Measurements from ENCODE around the gene MYH10.

MYH10 gene

DNA sequence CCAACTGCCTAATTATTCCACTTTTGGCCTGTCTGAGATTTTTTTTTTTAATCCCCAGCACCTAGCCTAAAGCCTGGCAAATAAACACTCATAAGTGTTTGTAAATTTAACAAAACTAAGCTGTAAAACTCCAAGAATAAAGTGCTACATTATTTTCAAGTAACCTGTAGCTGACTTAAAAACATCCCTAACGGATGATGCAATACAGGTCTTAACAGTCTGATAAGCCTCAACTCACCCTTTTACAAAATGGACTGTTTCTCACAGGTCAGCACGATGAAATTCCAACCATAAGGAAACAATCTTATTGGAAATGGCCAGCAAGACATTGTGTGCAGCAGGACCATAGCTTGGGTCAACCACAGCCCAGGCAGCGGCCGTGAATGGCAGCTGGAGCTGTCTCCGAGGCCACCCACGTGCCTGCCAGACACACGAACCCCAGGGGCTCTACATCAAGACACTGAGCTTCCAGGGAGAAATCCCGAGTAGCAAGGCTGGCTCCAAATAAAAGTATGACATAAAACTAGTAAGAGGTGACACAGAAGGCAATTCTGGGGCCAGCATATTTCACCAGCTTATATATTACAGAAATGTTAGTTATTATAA is 135.9 kb downstream of the MYH10 start:
- no peak for DNase-seq (ENCODE audit: low spot score)

GRCh38 chr17:8494021-8494420 is 136.5 kb downstream of the MYH10 start:
- no peak for DNase-seq (ENCODE audit: low spot score)

DNA sequence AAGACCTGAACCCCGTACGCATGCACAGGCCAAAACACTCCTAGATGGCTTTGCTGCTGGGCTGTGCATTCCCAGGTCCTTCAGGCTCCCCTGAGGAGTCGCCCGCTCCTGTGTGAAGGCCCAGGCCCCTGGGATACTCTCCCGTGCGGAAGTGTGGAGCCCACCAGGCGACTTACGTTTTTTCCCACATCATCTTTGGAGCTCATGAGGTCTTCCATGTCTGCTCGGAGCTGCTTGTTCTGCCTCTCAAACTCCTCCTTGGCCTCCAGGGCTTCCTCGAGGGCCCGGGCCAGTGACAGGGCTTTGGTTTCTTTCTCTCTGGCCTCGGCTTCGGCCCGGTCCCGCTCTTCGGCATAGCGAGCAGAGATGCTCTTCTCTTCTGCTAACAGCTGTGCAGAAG is 138.4 kb downstream of the MYH10 start:
- DNase-seq (ENCODE audit: low spot score), result no peak

GRCh38 chr17:8490256-8491023 is 140.1 kb downstream of the MYH10 start:
- no peak for DNase-seq (ENCODE audit: low spot score)

GRCh38 chr17:8489841-8490240 is 140.7 kb downstream of the MYH10 start:
- DNase-seq (ENCODE audit: low spot score), result no peak

GRCh38 chr17:8488901-8489300 is 141.6 kb downstream of the MYH10 start:
- peak; percentile 8 for DNase-seq (ENCODE audit: low spot score)

DNA sequence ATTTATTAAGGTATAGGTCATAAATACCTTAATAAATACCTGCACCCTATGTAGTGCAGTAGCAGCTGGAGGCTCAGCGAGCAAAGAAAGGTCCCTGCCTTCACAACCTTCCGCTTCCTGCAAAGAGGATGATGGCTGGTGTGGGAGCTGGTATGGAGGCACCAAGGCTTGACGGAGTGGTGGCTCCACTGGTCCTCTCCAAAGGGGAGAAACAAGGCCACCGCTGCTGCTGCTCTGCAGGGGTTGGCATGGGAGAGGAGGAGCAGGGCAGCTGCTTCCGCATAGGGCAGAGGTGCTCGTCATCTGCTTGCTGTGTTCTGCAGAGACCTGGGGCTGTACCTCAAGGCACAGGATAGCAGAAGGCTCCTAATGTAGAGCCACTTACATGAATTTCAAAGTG is 142.0 kb downstream of the MYH10 start:
- no peak for DNase-seq (ENCODE audit: low spot score)

GRCh38 chr17:8487743-8488142 is 142.8 kb downstream of the MYH10 start:
- no peak for DNase-seq (ENCODE audit: low spot score)

DNA sequence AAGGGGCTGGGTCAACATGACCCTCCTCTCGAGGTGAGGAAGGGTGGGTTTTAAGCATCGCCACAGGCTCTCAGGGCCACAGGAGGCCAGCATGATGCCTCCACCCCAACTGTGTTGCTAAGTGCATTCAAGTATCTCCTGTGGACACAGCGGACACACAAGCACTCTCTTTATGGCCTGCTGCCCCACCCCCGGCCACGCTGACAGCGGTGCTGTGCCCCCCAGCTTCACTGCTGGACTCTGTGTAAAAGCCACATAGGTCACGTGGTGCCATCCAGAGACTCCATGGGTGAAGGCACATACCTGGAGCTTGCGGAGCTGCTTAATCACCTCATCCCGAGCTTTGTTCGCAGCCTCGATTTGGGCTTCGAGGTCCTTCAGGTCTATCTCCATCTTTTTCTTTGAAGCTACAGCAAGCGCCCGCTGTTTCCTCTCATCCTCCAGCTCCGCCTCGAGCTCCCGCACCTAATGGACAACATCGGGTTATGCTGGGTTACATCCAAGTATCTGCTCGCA is 143.3 kb downstream of the MYH10 start:
- no peak for DNase-seq (ENCODE audit: low spot score)

- no peak for DNase-seq (ENCODE audit: low spot score)
These were observed 145.0 kb downstream of the MYH10 start for GRCh38 chr17:8485491-8485890.

GRCh38 chr17:8484465-8484864 is 146.1 kb downstream of the MYH10 start:
- DNase-seq (ENCODE audit: low spot score), result no peak

DNA sequence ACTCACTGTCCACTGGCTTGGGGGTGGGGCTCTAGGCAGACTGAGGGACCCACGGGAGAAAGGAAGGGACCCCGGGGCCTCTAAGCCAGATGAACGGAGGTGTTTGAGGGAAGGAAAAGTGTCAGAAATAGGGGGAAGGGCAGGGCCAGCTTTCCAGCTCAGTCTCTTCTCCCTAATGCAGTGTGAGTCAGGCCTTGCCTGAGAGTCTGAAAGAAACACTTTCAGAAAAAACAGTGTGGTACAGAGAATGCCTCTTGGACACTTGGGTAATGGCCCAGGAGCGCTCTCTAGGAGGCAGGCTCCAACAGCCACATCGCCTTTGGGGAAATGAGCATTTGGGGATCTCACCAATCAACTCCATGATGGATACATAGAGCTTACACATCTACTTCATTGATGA is 148.0 kb downstream of the MYH10 start:
- no peak for DNase-seq (ENCODE audit: low spot score)

- DNase-seq (ENCODE audit: low spot score), result no peak
These were observed 148.8 kb downstream of the MYH10 start for GRCh38 chr17:8481703-8482102.

- DNase-seq (ENCODE audit: low spot score), result no peak
These were observed 149.4 kb downstream of the MYH10 start for GRCh38 chr17:8481089-8481488.

DNA sequence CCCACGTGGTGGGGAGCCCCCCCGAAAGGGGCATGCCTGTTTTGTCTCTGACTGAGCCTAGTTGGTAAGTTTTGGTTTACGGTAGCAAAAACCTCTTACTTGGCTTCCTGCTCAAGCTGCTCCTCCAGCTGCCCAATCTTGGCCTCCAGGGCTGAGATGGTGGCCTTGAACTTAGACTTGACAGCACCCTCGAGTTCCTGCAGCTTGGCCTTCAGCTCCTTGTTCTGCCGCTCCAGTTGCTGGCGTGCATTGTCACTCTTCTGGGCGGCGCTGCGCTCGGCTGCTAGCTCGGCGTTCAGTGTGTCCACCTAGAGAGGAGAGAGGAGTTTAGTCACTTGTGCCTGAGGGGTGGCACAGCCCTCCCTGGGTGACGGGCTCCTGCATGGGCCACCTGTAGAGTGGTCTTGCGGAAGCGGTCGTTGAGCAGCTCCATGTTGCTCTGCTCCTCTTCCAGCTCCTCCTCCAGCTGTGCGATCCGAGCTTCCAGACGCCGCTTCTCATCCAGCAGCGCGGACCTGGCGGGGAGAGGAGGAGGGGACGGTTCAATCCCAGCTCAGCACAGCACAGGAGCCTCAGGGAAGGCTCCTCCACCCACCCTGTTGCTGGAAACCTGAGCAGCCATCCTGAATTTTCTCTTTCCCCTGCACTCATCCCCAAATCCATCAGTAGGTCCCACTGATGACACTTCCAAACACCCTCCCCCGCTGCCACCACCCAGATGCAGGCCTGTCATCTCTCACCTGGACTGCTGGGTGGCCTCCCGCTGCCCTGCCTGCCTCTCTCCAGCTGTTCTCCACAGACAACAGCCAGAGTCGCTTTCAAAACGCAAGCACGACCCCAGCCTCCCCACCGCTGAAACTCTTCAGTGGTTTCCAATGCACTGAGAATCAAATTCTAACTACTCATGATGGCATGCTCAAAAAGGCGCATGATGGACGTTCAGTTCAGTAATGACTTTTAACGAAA is 150.2 kb downstream of the MYH10 start:
- no peak for DNase-seq (ENCODE audit: low spot score)

- no peak for DNase-seq (ENCODE audit: low spot score)
These were observed 151.0 kb downstream of the MYH10 start for GRCh38 chr17:8479431-8479947.

DNA sequence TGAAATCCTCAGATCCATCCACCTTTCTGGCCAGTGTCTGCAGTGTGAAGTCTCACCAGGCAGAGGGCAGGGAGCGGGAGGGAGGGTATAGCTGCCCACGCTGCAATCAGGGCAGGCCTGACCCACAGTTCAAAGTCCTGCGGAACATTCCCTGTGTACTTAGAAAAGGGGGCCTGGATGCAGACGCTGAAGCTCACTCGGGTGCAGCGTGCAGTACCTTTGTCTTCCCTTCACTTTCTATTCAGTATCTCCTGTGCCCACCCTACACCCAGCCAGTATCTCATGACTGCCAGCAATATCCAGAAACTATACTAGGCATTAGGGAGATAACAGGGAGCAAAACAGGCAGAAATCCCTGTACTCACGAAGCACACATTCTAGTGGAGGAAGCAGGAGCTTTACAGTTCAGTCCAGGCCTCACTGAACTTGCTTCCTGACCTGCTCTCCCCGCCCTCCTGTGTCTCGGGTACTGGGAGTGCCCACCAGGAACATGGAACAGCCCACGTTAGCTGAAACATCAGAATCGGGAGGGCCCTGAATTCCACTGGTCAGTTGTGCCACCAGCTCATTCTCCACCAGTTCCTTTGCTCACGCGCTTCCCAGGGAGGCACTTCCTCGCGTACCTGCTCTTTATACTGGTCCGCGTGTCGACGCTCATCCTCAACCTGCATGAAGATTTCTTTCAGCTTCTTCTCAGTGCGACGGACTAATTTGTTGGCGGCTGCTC is 152.6 kb downstream of the MYH10 start:
- DNase-seq (ENCODE audit: low spot score), result no peak

GRCh38 chr17:8477171-8477570 is 153.4 kb downstream of the MYH10 start:
- no peak for DNase-seq (ENCODE audit: low spot score)

DNA sequence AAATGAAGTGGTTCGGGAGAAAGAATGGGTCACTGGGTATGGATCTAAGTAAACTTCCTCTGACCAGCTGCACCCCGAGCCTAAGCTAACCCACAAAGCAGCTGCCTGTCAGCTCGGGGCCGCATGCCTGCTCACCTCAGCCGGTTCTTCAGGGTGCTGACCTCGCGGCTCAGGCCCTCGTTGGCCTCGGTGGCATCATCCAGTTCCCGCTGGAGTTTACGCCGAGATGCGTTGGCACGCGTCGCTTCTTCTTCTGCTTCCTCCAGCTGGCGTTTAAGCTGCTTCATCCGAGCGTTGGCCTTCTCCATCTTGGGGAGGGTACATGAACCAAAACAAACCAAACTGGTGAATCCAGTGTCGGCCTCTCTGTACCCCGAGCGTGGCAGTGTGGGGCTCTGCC is 153.8 kb downstream of the MYH10 start:
- no peak for DNase-seq (ENCODE audit: low spot score)

- no peak for DNase-seq (ENCODE audit: low spot score)
These were observed 154.7 kb downstream of the MYH10 start for GRCh38 chr17:8475781-8476180.

DNA sequence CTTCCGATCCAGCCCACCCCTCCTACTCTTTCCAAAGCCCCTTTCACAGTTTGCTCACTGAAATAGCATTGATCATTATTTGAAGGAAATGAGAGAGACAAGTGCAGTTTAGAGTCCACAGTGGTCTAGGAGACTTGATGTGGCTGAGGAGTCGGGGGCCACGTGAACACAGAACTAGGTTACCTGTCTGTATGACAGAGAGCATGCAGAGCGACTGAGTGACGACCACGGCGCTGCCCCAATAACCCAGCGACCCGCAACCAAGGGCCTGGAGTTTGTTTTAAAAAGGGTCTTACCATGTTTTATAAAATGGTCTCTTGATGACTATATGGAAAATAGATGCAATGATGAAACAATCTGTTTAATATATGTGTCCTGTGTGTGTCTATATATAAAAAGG is 155.3 kb downstream of the MYH10 start:
- no peak for DNase-seq (ENCODE audit: low spot score)

- DNase-seq (ENCODE audit: low spot score), result no peak
These were observed 155.7 kb downstream of the MYH10 start for GRCh38 chr17:8474826-8475225.

Measured in SW480 (cell line).